CD4-positive, alpha-beta T cell treated with Interleukin-1 beta for 1 hour (primary cell): ENCODE data around the gene SURF2.

Source experiments
- DNase-seq, 2 donors: peaks; one replicate each; pipeline ENCODE4 v3.0.0-alpha.2; 2020 to 2022

Gene SURF2

GRCh38 chr9:133404454-133405002 is 48.2 kb downstream of the SURF2 start:
- no peak for DNase-seq

- DNase-seq, result no peak
Observed at GRCh38 chr9:133405508-133406438, 49.4 kb downstream of the SURF2 start.

- peak; percentile 81 to 82 for DNase-seq
Observed at GRCh38 chr9:133406480-133407307, 50.3 kb downstream of the SURF2 start.

GRCh38 chr9:133408042-133408441 is 51.7 kb downstream of the SURF2 start:
- no peak for DNase-seq
